Keratinocyte (primary cell): ENCODE results near the gene PIGW. TPM values are rescaled to one million over a fixed set of nuclear protein-coding genes. Genes with fewer than 3 reads are reported as not detected.

Experiments
- DNase-seq: peaks from one replicate; pipeline ENCODE4 v3.0.0-alpha.2; 2011; ENCODE audit warnings: low read depth, missing footprints, low spot score
- FAIRE-seq: peaks from 2 replicates; lab custom pipeline; 2011; peaks lifted over from hg19 to GRCh38; lab: Jason Lieb, UNC
- H2AFZ ChIP-seq: 2 replicates; pipeline ENCODE4 v1.6.0; 2012; ENCODE audit warnings: low read length, control low read depth, inconsistent platforms; ENCODE audit not compliant: control insufficient read depth
- H3K27ac ChIP-seq: 2 replicates; pipeline ENCODE4 v1.5.1; 2011; ENCODE audit warnings: low read length; ENCODE audit not compliant: control insufficient read depth, insufficient read depth
- H3K27me3 ChIP-seq: 3 replicates; pipeline ENCODE4 v1.6.0; 2011; ENCODE audit warnings: low read length; ENCODE audit not compliant: control insufficient read depth, insufficient read depth; ENCODE audit errors: extremely low read depth
- H3K36me3 ChIP-seq, 2 experiments: 2 replicates in 1 of 2; 3 replicates in 1 of 2; pipeline ENCODE4 v1.5.1; 2011; ENCODE audit warnings: low read length in 2 of 2, mild to moderate bottlenecking in 1 of 2; ENCODE audit not compliant: control insufficient read depth in 2 of 2, insufficient read depth in 2 of 2; ENCODE audit errors: extremely low read depth in 1 of 2
- H3K4me1 ChIP-seq: 3 replicates; pipeline ENCODE4 v1.5.1; 2011; ENCODE audit warnings: low read length; ENCODE audit not compliant: control insufficient read depth, insufficient read depth; ENCODE audit errors: extremely low read depth
- H3K4me2 ChIP-seq: 3 replicates; pipeline ENCODE4 v1.6.0; 2011; ENCODE audit warnings: low read depth, low read length; ENCODE audit not compliant: control insufficient read depth, insufficient read depth; ENCODE audit errors: extremely low read depth
- H3K4me3 ChIP-seq, 3 experiments: fragments of 200-600 bp in 1 of 3; sonication (generic) in 1 of 3; 2 replicates in 2 of 3; 3 replicates in 1 of 3; pipeline ENCODE4 v1.5.1; 2011 to 2016; ENCODE audit warnings: low read length in 3 of 3, mild to moderate bottlenecking in 3 of 3, control low read depth in 2 of 3, inconsistent platforms in 1 of 3, low read depth in 1 of 3, mixed read lengths in 1 of 3, mixed run types in 1 of 3, moderate library complexity in 1 of 3; ENCODE audit not compliant: control insufficient read depth in 2 of 3, insufficient read depth in 2 of 3; ENCODE audit errors: extremely low read depth in 1 of 3
- H3K79me2 ChIP-seq: 2 replicates; pipeline ENCODE4 v1.6.0; 2012; ENCODE audit warnings: low read length; ENCODE audit not compliant: control insufficient read depth, insufficient read depth
- H3K9ac ChIP-seq: 3 replicates; pipeline ENCODE4 v1.6.0; 2011; ENCODE audit warnings: low read length; ENCODE audit not compliant: control insufficient read depth, insufficient read depth; ENCODE audit errors: extremely low read depth
- H3K9me1 ChIP-seq: 3 replicates; pipeline ENCODE4 v1.6.0; 2011; ENCODE audit warnings: low read length; ENCODE audit not compliant: control insufficient read depth, insufficient read depth; ENCODE audit errors: extremely low read depth
- H3K9me3 ChIP-seq: 2 replicates; pipeline ENCODE4 v1.5.1; 2012; ENCODE audit warnings: low read depth, low read length; ENCODE audit not compliant: control insufficient read depth
- H4K20me1 ChIP-seq: 3 replicates; pipeline ENCODE4 v1.6.0; 2011; ENCODE audit warnings: low read length; ENCODE audit not compliant: control insufficient read depth, insufficient read depth; ENCODE audit errors: extremely low read depth
- CTCF ChIP-seq, 3 experiments: IDR thresholded peaks in 1 of 3; conservative IDR thresholded peaks in 1 of 3; optimal IDR thresholded peaks in 1 of 3; 2 replicates in 2 of 3; 3 replicates in 1 of 3; pipeline versions ENCODE3 to v1.5.1; 2011; ENCODE audit warnings: low read length in 3 of 3, mild to moderate bottlenecking in 3 of 3, moderate library complexity in 2 of 3, control low read depth in 1 of 3, inconsistent platforms in 1 of 3; ENCODE audit not compliant: insufficient read depth in 2 of 3; ENCODE audit errors: extremely low read depth in 1 of 3
- EZH2 ChIP-seq: IDR thresholded peaks from one replicate; pipeline ENCODE4 v1.6.1; 2012; ENCODE audit warnings: inconsistent platforms, mild to moderate bottlenecking, low read length, moderate library complexity
- dilution Hi-C: fragments of 300-500 bp; cut with MboI; formaldehyde crosslinking; loops from one replicate; pipeline ENCODE4 v1.7.0; 2020; ENCODE audit warnings: low sequenced_read_pairs; ENCODE audit not compliant: extremely low pct_ligation_motif_present
- polyA plus RNA-seq, 5 experiments: library from polyadenylated mRNA; depleted of rRNA in 3 of 5; stranded (reverse) in 3 of 5; stranded (forward) in 1 of 5; unstranded in 1 of 5; fragments of >200 nt; gene quantifications; 1 replicate in 1 of 5; 2 replicates in 3 of 5; 3 replicates in 1 of 5; pipeline versions ENCODE4 v1.2.1 to v1.2.3, GENCODE V29; 2011 to 2012; ENCODE audit warnings: missing spikeins in 2 of 5, low read depth in 1 of 5, low replicate concordance in 1 of 5

PIGW gene
- polyA plus RNA-seq, 1 donor (not counting 4 experiments of a cell fraction or from before 2014, with no cell fraction given) = 9.8 TPM

DNA sequence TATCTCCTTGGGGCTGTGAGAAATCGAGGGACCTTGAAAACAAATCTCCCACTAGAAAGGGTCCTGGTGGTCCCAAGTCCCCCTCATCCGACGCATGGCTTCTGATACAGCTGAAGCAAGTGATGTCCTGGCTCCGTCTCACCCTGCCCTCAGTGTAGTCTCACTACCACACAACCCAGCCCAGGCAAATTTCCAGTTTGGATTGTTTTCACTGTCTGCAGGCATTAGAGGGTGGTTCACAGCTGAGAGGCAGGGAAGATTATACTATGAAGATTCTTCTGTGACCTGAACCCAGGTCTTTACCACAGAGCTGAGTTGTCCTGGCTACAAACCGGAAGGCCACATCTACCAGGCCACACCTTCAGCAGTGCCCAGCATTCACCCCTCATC is 30.6 kb upstream of the PIGW start:
- no peaks in the 10 kb centered on the region for H3K79me2 ChIP-seq
- H2AFZ ChIP-seq = no peak overlapping the region
- H3K9ac ChIP-seq = no peak overlapping the region
- DNase-seq (no peak), FAIRE-seq (no peak)
- no peaks in the 10 kb centered on the region for H4K20me1 ChIP-seq
- dilution Hi-C loops = no loop called here
- no peaks in the 10 kb centered on the region for H3K9me1 ChIP-seq
- no peaks in the 10 kb centered on the region for H3K9me3 ChIP-seq
- H3K4me3 ChIP-seq = no peak overlapping the region
- no peak overlapping the region for H3K4me2 ChIP-seq
- no peaks in the 10 kb centered on the region for H3K4me1 ChIP-seq
- TF ChIP-seq EZH2 (no peak), CTCF (optimal IDR thresholded peaks at IDR 0.05 in 1 of 3, IDR thresholded peaks at IDR 0.05 in 1 of 3, conservative IDR thresholded peaks at IDR 0.05 in 1 of 3; ENCODE audit: extremely low read depth in 1 of 3, insufficient read depth in 2 of 3, low read length in 3 of 3) (no peak)
- H3K36me3 ChIP-seq = peaks cover 46 to 68% of the 10 kb centered on the region in 2 experiments
- H3K27me3 ChIP-seq = no peaks in the 10 kb centered on the region
- H3K27ac ChIP-seq = no peak overlapping the region

- dilution Hi-C loops = no loop called here
- H3K9ac ChIP-seq = no peak overlapping the region
- FAIRE-seq = no peak
Observed at GRCh38 chr17:36505171-36505570, 29.6 kb upstream of the PIGW start.

More at GRCh38 chr17:36505171-36505570, 29.6 kb upstream of the PIGW start:
- TF ChIP-seq EZH2 = no peak
- TF ChIP-seq CTCF (optimal IDR thresholded peaks at IDR 0.05 in 1 of 3, IDR thresholded peaks at IDR 0.05 in 1 of 3, conservative IDR thresholded peaks at IDR 0.05 in 1 of 3; ENCODE audit: extremely low read depth in 1 of 3, insufficient read depth in 2 of 3, low read length in 3 of 3) = no peak
- Histone ChIP-seq H3K27ac (no peak overlapping the region), H3K4me1 (no peaks in the 10 kb centered on the region), H4K20me1 (no peaks in the 10 kb centered on the region), H3K4me2 (no peak overlapping the region), H2AFZ (no peak overlapping the region), H3K27me3 (no peaks in the 10 kb centered on the region), H3K79me2 (no peaks in the 10 kb centered on the region), H3K9me3 (no peaks in the 10 kb centered on the region), H3K9me1 (no peaks in the 10 kb centered on the region), H3K4me3 (no peak overlapping the region), H3K36me3 (peaks cover 51 to 75% of the 10 kb centered on the region in 2 experiments)
- no peak for DNase-seq
